Lower leg skin (tissue), 4 donors: ENCODE measurements around the gene OR8B4. TPM values are rescaled to one million over a fixed set of nuclear protein-coding genes. Genes with fewer than 3 reads are reported as not detected.
A peak's percentile ranks its signal among the peaks of the same experiment; 100 is the strongest.
"Not testable (repeated sequence)": the region's sequence is repeated elsewhere in the genome, so short reads cannot be mapped to it uniquely, and the experiment has no call there.

Source experiments
- DNase-seq, 2 donors: peaks; one replicate each; pipeline ENCODE4 v3.0.0-alpha.2; 2019; ENCODE audit warnings: low spot score in 2 of 2
- H3K4me3 ChIP-seq: fragments of 200-600 bp; sonication (generic); 2 replicates; pipeline ENCODE4 v1.5.1; 2017; ENCODE audit warnings: mild to moderate bottlenecking, low read depth; ENCODE audit not compliant: poor library complexity, severe bottlenecking
- CTCF ChIP-seq, 3 donors: fragments of 450-650 bp; IDR thresholded peaks; one replicate each; pipeline ENCODE4 v1.5.1; 2016; ENCODE audit warnings: antibody characterized with exemption in 3 of 3, mild to moderate bottlenecking in 3 of 3, moderate library complexity in 2 of 3
- POLR2A ChIP-seq, 2 donors: fragments of 450-650 bp; IDR thresholded peaks; one replicate each; pipeline ENCODE4 v1.6.1; 2016 to 2017; ENCODE audit warnings: antibody characterized with exemption in 2 of 2, mild to moderate bottlenecking in 1 of 2, moderate library complexity in 1 of 2
- WGBS, 2 donors: methylation state at CpG; one replicate each; pipeline ENCODE4 v1.1.5; 2018; 5-methylcytosine and 5-hydroxymethylcytosine counted together
- intact Hi-C: fragments of 100-400 bp; cut with DNase I; formaldehyde crosslinking; loops from one replicate; pipeline ENCODE4 v1.15.0; 2023; ENCODE audit warnings: low total_unique reads
- total RNA-seq, 4 donors: library from RNA; depleted of rRNA; stranded (reverse); fragments of >200 nt; gene quantifications; one replicate each; pipeline ENCODE4 v1.1.0, GENCODE V29; 2016

The OR8B4 gene
- total RNA-seq, 4 donors from 2014 or later = not detected

DNA sequence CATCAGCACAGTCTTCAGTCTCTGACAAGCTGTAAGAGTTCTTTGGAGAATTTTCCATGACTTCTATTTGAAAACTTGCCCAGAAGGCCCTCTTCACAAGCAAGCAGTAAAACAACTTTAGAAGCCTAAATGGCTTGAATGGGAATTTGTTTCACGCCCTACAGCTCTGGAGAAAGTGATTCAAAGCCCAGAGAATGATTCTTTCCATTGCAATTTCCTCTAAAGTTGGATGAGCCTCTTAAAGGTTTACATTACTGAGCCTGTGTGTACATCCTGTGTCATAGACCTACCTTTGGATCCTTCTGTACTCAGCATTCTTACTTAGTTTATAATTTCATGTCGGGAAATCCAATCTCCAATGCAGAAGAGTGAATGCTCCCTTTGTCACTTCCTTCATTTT, 19.1 kb downstream of the OR8B4 start:
- DNase-seq = no peak
- H3K4me3 ChIP-seq = no peak overlapping the region
- intact Hi-C loops = no loop called here
- 52 to 65% methylated on average over 2 of the region's 2 CpGs for WGBS, 2 donors
- TF ChIP-seq POLR2A (IDR thresholded peaks at IDR 0.05) (no peak), CTCF (IDR thresholded peaks at IDR 0.05) (no peak)

GRCh38 chr11:124403186-124403585, 21.5 kb downstream of the OR8B4 start:
- 91 to 93% methylated on average over 8 to 25 of the region's 27 CpGs for WGBS, 2 donors
- H3K4me3 ChIP-seq, intact Hi-C loops, DNase-seq: not testable (repeated sequence)

GRCh38 chr11:124402326-124402922, 22.2 kb downstream of the OR8B4 start:
- no peak overlapping the region for H3K4me3 ChIP-seq
- TF ChIP-seq CTCF (IDR thresholded peaks at IDR 0.05) (no peak), POLR2A (IDR thresholded peaks at IDR 0.05) (no peak)
- intact Hi-C loops = no loop called here
- 49 to 50% methylated on average over 8 of the region's 8 CpGs for whole genome bisulfite sequencing, 2 donors
- DNase-seq = peak in 1 of 2 donors; percentile 19

- H3K4me3 ChIP-seq = no peak within 1 kb of the TSS
- intact Hi-C loops = no loop called here
- TF ChIP-seq CTCF (IDR thresholded peaks at IDR 0.05) = no peak
- TF ChIP-seq POLR2A (IDR thresholded peaks at IDR 0.05) = no peak
- DNase-seq = no peak
Measured at GRCh38 chr11:124398924-124399323, 25.7 kb downstream of the OR8B4 start, which contains the start of gene OR8B3. OR8B3 (minus strand) TSS chr11:124399024; CDS start chr11:124397351, 1,673 bp downstream.

GRCh38 chr11:124396847-124397246, 27.8 kb downstream of the OR8B4 start:
- H3K4me3 ChIP-seq, DNase-seq, intact Hi-C loops: not testable (repeated sequence)
- 79 to 97% methylated on average over 2 of the region's 4 CpGs for WGBS, 2 donors

DNA sequence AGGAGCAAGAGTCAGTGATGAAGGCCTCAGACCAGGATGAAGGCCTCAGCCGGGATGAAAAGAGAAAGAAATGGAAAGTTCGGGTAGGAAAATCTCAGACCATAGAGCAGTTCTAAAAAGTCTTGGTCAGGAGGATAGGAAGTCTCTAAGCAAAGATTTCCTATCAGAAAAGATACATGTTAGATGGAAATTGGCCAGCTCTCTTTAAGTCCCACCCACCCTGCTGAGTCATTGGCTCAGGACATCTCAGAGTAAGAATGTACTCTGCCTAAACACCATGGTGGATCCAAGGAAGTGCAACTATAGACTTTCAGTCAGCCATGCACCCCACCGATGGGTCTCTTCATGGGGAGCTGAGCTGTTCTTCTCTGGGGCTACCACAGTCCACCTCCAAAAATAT, 30.3 kb downstream of the OR8B4 start:
- TF ChIP-seq POLR2A (IDR thresholded peaks at IDR 0.05) (no peak), CTCF (IDR thresholded peaks at IDR 0.05) (no peak)
- intact Hi-C loops = no loop called here
- H3K4me3 ChIP-seq = no peak overlapping the region
- WGBS, 2 donors = 78 to 88% methylated on average over 3 of the region's 3 CpGs
- DNase-seq = no peak

DNA sequence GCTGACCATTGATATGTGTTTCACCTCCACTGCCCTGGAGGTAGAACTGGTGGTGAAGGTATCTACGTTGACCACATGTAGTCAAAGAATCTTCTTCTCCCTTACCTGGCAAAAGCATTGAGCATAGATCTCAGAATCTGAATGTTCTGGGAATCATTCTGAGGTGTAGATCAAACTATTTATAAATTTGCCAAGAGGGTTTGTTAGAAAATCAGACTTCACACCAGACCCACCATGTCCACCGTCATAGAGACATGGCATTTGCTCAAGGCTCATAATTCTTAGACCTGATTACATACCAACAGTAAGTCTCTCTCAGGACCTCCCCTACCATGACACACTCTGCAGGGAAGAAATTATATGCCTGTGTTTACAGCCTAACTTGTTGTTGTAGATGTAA, 40.3 kb downstream of the OR8B4 start, which contains the start of gene OR8B2:
Gene OR8B2, minus strand, starts transcription at position 101 of the 400 bp plus-strand sequence. CDS start 1,156 bp downstream, outside the sequence.
- no peak for DNase-seq
- no peak within 1 kb of the TSS for H3K4me3 ChIP-seq
- 76% methylated on average over 2 of the region's 2 CpGs for WGBS, 2 donors
- TF ChIP-seq CTCF (IDR thresholded peaks at IDR 0.05) (no peak), POLR2A (IDR thresholded peaks at IDR 0.05) (no peak)
- intact Hi-C loops = no loop called here

- DNase-seq, intact Hi-C loops, H3K4me3 ChIP-seq: not testable (repeated sequence)
- 85 to 89% methylated on average over 4 to 5 of the region's 6 CpGs for WGBS, 2 donors
Measured at GRCh38 chr11:124382857-124383256, 41.8 kb downstream of the OR8B4 start.
